Mesenchymal stem cell (in vitro differentiated cells and primary cell): ENCODE measurements around the gene SIAH3.

Experiments
- DNase-seq: peaks from one replicate; pipeline ENCODE4 v3.0.0-alpha.2; 2013
- H2AFZ ChIP-seq: one replicate; pipeline ENCODE4 v1.6.1; 2013; ENCODE audit warnings: low read depth, mild to moderate bottlenecking, control low read depth, inconsistent platforms, low read length, moderate library complexity
- H2AK5ac ChIP-seq: 2 replicates; pipeline ENCODE4 v1.6.1; 2013; ENCODE audit warnings: low read length, moderate library complexity, mild to moderate bottlenecking, inconsistent platforms; ENCODE audit not compliant: severe bottlenecking
- H2BK120ac ChIP-seq: one replicate; pipeline ENCODE4 v1.6.1; 2013; ENCODE audit warnings: low read depth, mild to moderate bottlenecking, inconsistent platforms, low read length, moderate library complexity
- H2BK12ac ChIP-seq, 2 experiments: one replicate each; pipeline ENCODE4 v1.6.1; 2013; ENCODE audit warnings: inconsistent platforms in 2 of 2, low read length in 2 of 2, mild to moderate bottlenecking in 2 of 2, moderate library complexity in 2 of 2, control low read depth in 1 of 2
- H2BK15ac ChIP-seq: one replicate; pipeline ENCODE4 v1.6.1; 2013; ENCODE audit warnings: mild to moderate bottlenecking, low read depth, inconsistent platforms; ENCODE audit not compliant: poor library complexity, severe bottlenecking
- H2BK5ac ChIP-seq: 2 replicates; pipeline ENCODE4 v1.6.1; 2013; ENCODE audit warnings: low read depth, mild to moderate bottlenecking, low read length, control low read depth, inconsistent platforms; ENCODE audit not compliant: poor library complexity, severe bottlenecking
- H3K14ac ChIP-seq, 2 experiments: one replicate each; pipeline ENCODE4 v1.6.1; 2013; ENCODE audit warnings: inconsistent platforms in 2 of 2, low read length in 2 of 2, control low read depth in 1 of 2, mild to moderate bottlenecking in 1 of 2, moderate library complexity in 1 of 2
- H3K18ac ChIP-seq, 2 experiments: one replicate each; pipeline ENCODE4 v1.6.1; 2013; ENCODE audit warnings: inconsistent platforms in 2 of 2, low read length in 2 of 2, control low read depth in 1 of 2, low read depth in 1 of 2, mild to moderate bottlenecking in 1 of 2
- H3K23ac ChIP-seq, 2 experiments: one replicate each; pipeline ENCODE4 v1.6.1; 2013; ENCODE audit warnings: inconsistent platforms in 2 of 2, low read length in 2 of 2, mild to moderate bottlenecking in 2 of 2, moderate library complexity in 2 of 2, control low read depth in 1 of 2
- H3K27ac ChIP-seq: 2 replicates; pipeline ENCODE4 v1.5.1; 2013; ENCODE audit warnings: mild to moderate bottlenecking, moderate library complexity, low read length, control low read depth, inconsistent platforms; ENCODE audit not compliant: poor library complexity, severe bottlenecking
- H3K27me3 ChIP-seq, 2 experiments: 2 replicates each; pipeline versions ENCODE4 v1.6.1 to v1.7.0; 2013; ENCODE audit warnings: low read length in 2 of 2, mild to moderate bottlenecking in 2 of 2, moderate library complexity in 2 of 2, control low read depth in 1 of 2, inconsistent platforms in 1 of 2; ENCODE audit not compliant: control insufficient read depth in 1 of 2, insufficient read depth in 1 of 2
- H3K36me3 ChIP-seq, 2 experiments: 2 replicates each; pipeline versions ENCODE4 v1.6.1 to v1.7.0; 2013; ENCODE audit warnings: low read length in 2 of 2, control low read depth in 1 of 2, inconsistent platforms in 1 of 2, low read depth in 1 of 2, mild to moderate bottlenecking in 1 of 2; ENCODE audit not compliant: insufficient read depth in 2 of 2, control insufficient read depth in 1 of 2
- H3K4ac ChIP-seq, 2 experiments: one replicate each; pipeline ENCODE4 v1.6.1; 2013; ENCODE audit warnings: inconsistent platforms in 2 of 2, low read length in 2 of 2, mild to moderate bottlenecking in 2 of 2, moderate library complexity in 2 of 2, control low read depth in 1 of 2, low read depth in 1 of 2
- H3K4me1 ChIP-seq: 2 replicates; pipeline ENCODE4 v1.6.1; 2013; ENCODE audit warnings: low read depth, low read length, control low read depth; ENCODE audit not compliant: control insufficient read depth, insufficient read depth
- H3K4me2 ChIP-seq: 2 replicates; pipeline ENCODE4 v1.6.1; 2013; ENCODE audit warnings: low read length, mild to moderate bottlenecking, inconsistent platforms; ENCODE audit not compliant: poor library complexity, severe bottlenecking
- H3K4me3 ChIP-seq, 2 experiments: 2 replicates each; pipeline versions ENCODE4 v1.5.1 to v1.7.0; 2013; ENCODE audit warnings: low read length in 2 of 2, mild to moderate bottlenecking in 2 of 2, control low read depth in 1 of 2, low read depth in 1 of 2; ENCODE audit not compliant: insufficient read depth in 1 of 2
- H3K79me1 ChIP-seq: replicated peaks from 2 replicates; pipeline ENCODE4 v1.6.1; 2013; ENCODE audit warnings: mild to moderate bottlenecking, control low read depth, low read length, inconsistent platforms; ENCODE audit not compliant: poor library complexity, severe bottlenecking
- H3K9ac ChIP-seq: 2 replicates; pipeline ENCODE4 v1.7.0; 2013; ENCODE audit warnings: mild to moderate bottlenecking, low read length, moderate library complexity
- H3K9me3 ChIP-seq: 2 replicates; pipeline ENCODE4 v1.7.0; 2013; ENCODE audit warnings: mild to moderate bottlenecking, low read length; ENCODE audit not compliant: control insufficient read depth
- H4K8ac ChIP-seq: one replicate; pipeline ENCODE4 v1.6.1; 2013; ENCODE audit warnings: inconsistent platforms, mild to moderate bottlenecking, low read length, moderate library complexity
- H4K91ac ChIP-seq: one replicate; pipeline ENCODE4 v1.6.1; 2013; ENCODE audit warnings: mild to moderate bottlenecking, low read length, inconsistent platforms
- WGBS: methylation state at CpG from one replicate; pipeline ENCODE4 v1.1.7; 2013; ENCODE audit warnings: mixed read lengths; 5-methylcytosine and 5-hydroxymethylcytosine counted together

SIAH3 gene

DNA sequence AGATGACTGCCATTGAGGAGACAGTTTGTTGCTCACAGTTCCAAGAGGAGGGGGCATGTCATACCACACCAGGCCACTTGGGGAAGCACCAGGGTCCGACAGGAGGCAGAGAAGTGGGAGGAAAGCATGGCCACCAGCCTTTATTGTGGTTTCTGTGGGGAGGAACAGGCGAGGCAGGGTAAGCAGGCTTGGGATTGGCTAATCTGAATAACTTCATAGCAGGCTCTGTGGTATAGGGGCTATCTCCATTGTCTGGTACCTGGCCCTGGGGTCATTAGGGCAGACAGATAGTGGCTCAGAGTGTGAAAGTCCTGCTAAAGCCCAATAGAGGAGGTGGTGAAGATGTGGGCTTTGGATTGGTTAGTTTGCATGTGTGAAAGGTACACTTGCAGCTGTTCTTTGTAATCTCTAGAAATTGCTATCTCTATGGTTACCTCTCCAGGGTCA, 114.0 kb downstream of the SIAH3 start:
- peaks cover 15 to 51% of the 10 kb centered on the region in 2 experiments for H3K27me3 ChIP-seq

DNA sequence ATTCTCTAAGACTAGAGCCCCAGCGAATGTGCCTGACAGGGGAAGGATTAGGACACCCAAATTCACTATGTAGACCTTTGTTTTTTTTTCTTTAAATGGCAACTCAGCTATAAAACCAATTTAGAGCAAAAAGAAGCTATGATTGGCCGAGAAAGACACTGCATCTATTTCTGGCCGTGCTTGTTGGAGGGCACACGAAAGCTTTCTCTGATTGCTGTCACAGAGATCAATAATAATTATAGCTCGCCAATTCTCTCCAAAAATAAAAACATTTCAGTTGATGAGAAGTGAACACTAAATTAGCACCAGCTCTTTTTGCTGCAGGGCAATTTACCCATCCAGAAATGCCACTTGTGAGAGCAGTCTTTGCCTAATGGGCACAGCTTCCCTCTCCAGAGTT, 118.2 kb downstream of the SIAH3 start:
- Histone ChIP-seq H3K4me3 (no peak overlapping the region), H2AFZ (no peak overlapping the region), H3K4ac (no peak overlapping the region), H3K4me2 (no peak overlapping the region), H3K9ac (no peak overlapping the region), H2AK5ac (no peak overlapping the region), H2BK120ac (no peak overlapping the region), H3K23ac (no peak overlapping the region), H3K4me1 (no peaks in the 10 kb centered on the region), H3K14ac (no peak overlapping the region), H2BK5ac (no peak overlapping the region), H2BK12ac (no peak overlapping the region), H4K8ac (no peak overlapping the region), H3K79me1 (no peaks in the 10 kb centered on the region), H3K27me3 (peaks cover 31 to 61% of the 10 kb centered on the region in 2 experiments), H3K27ac (no peak overlapping the region), H3K18ac (no peak overlapping the region), H3K9me3 (no peaks in the 10 kb centered on the region), H2BK15ac (no peak overlapping the region), H3K36me3 (no peaks in the 10 kb centered on the region), H4K91ac (no peak overlapping the region)
- WGBS: 82% methylated on average over 5 of the region's 5 CpGs
- DNase-seq: no peak

More for the DNA sequence above, 114.0 kb downstream of the SIAH3 start:
- Histone ChIP-seq H2AFZ (no peak overlapping the region), H3K4me2 (no peak overlapping the region), H2AK5ac (no peak overlapping the region), H4K91ac (no peak overlapping the region), H3K79me1 (no peaks in the 10 kb centered on the region), H3K9me3 (no peaks in the 10 kb centered on the region), H2BK15ac (no peak overlapping the region), H3K4me1 (no peaks in the 10 kb centered on the region), H2BK120ac (no peak overlapping the region), H2BK12ac (no peak overlapping the region), H4K8ac (no peak overlapping the region), H3K4ac (no peak overlapping the region), H3K9ac (no peak overlapping the region), H2BK5ac (no peak overlapping the region), H3K4me3 (no peak overlapping the region), H3K18ac (no peak overlapping the region), H3K36me3 (no peaks in the 10 kb centered on the region), H3K14ac (no peak overlapping the region), H3K27ac (no peak overlapping the region), H3K23ac (no peak overlapping the region)
- 44% methylated on average over 2 of the region's 2 CpGs for WGBS
- DNase-seq: no peak

DNA sequence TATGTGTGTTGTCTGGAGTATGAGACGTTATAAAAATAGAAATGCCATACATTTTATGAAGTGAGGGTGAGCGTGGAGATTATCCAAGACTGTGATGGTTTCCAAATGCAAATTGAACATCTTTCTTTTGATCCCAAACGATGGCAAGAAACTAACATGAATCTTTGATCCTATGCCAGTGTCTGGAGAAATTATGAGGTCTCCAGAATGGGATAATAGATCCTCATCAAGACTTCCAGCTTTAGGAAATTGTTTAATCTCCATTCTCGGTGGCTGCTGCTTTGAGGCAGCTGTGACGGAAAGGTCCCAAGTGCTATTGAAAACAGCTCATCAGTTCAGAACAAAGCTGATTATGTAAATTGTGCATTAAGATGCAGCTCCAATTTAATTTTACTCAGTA, 118.6 kb downstream of the SIAH3 start:
- 70% methylated on average over 5 of the region's 5 CpGs for WGBS
- no peak overlapping the region for H3K27ac ChIP-seq
- no peaks in the 10 kb centered on the region for H3K79me1 ChIP-seq

DNA sequence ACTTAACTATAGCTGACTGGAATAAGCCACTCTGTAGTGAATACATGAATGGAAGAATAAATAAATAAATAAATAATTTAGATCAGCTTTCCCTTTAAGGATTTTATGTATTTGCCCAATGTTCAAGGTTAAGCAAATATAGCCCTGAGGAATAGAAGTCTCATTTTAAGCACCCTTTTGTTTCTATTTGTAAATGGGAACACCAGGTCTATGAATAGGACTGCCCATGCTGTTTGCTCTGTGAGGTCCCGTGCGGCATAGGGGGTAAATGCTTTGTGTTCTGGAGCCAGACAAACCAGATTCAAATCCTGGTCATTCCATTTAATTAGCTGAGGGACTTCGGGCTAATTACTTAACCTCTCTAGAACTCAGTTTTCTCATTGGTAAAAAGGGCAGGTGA, 120.1 kb downstream of the SIAH3 start:
- no peak overlapping the region for H2BK120ac ChIP-seq
- no peak overlapping the region for H3K27ac ChIP-seq
- no peak overlapping the region for H2BK15ac ChIP-seq
- DNase-seq: no peak
- no peak overlapping the region for H3K4me3 ChIP-seq
- peaks cover 31 to 72% of the 10 kb centered on the region in 2 experiments for H3K27me3 ChIP-seq
- H3K79me1 ChIP-seq: no peaks in the 10 kb centered on the region
- H3K14ac ChIP-seq: no peak overlapping the region
- no peak overlapping the region for H3K18ac ChIP-seq
- H2AFZ ChIP-seq: no peak overlapping the region
- no peak overlapping the region for H2AK5ac ChIP-seq
- no peak overlapping the region for H3K4me2 ChIP-seq
- H3K4me1 ChIP-seq: no peaks in the 10 kb centered on the region
- no peak overlapping the region for H2BK5ac ChIP-seq
- H3K9me3 ChIP-seq: no peaks in the 10 kb centered on the region
- no peak overlapping the region for H3K23ac ChIP-seq
- no peak overlapping the region for H4K91ac ChIP-seq
- no peak overlapping the region for H3K9ac ChIP-seq
- H4K8ac ChIP-seq: no peak overlapping the region
- H3K4ac ChIP-seq: no peak overlapping the region
- WGBS: 96% methylated on average over 2 of the region's 3 CpGs
- H3K36me3 ChIP-seq: no peaks in the 10 kb centered on the region
- H2BK12ac ChIP-seq: no peak overlapping the region

More for the DNA sequence above, 118.6 kb downstream of the SIAH3 start:
- Histone ChIP-seq H3K27me3 (peaks cover 31 to 58% of the 10 kb centered on the region in 2 experiments), H3K4ac (no peak overlapping the region), H2BK15ac (no peak overlapping the region), H3K14ac (no peak overlapping the region), H3K18ac (no peak overlapping the region), H3K4me1 (no peaks in the 10 kb centered on the region), H2AK5ac (no peak overlapping the region), H3K23ac (no peak overlapping the region), H3K9me3 (no peaks in the 10 kb centered on the region), H3K36me3 (no peaks in the 10 kb centered on the region), H4K8ac (no peak overlapping the region), H3K4me2 (no peak overlapping the region), H2BK120ac (no peak overlapping the region), H4K91ac (no peak overlapping the region), H2BK5ac (no peak overlapping the region), H2BK12ac (no peak overlapping the region), H3K9ac (no peak overlapping the region), H3K4me3 (no peak overlapping the region), H2AFZ (no peak overlapping the region)
- no peak for DNase-seq
